ENCODE data around the gene TMEM87B.
"Not testable (repeated sequence)": the region's sequence is repeated elsewhere in the genome, so short reads cannot be mapped to it uniquely, and the experiment has no call there.

Gene TMEM87B

GRCh38 chr2:112065966-112066365 is 10.9 kb downstream of the TMEM87B start:
- peak; percentile 62 to 64 for DNase-seq (ENCODE audit: low read depth in 2 of 2)

- DNase-seq (ENCODE audit: low read depth in 2 of 2) = not testable (repeated sequence)
Observed at GRCh38 chr2:112069794-112070193, 14.7 kb downstream of the TMEM87B start.

GRCh38 chr2:112073875-112074274 is 18.8 kb downstream of the TMEM87B start:
- no peak for DNase-seq (ENCODE audit: low read depth in 2 of 2)

- DNase-seq (ENCODE audit: low read depth in 2 of 2) = no peak
Observed at GRCh38 chr2:112074506-112074905, 19.4 kb downstream of the TMEM87B start.

GRCh38 chr2:112075490-112076260 is 20.6 kb downstream of the TMEM87B start:
- no peak for DNase-seq (ENCODE audit: low read depth in 2 of 2)

- no peak for DNase-seq (ENCODE audit: low read depth in 2 of 2)
Observed at GRCh38 chr2:112077814-112078213, 22.7 kb downstream of the TMEM87B start.

GRCh38 chr2:112081262-112081661 is 26.2 kb downstream of the TMEM87B start:
- no peak for DNase-seq (ENCODE audit: low read depth in 2 of 2)

GRCh38 chr2:112084689-112085374 is 29.8 kb downstream of the TMEM87B start:
- no peak for DNase-seq (ENCODE audit: low read depth in 2 of 2)

- DNase-seq (ENCODE audit: low read depth in 2 of 2) = no peak
Observed at GRCh38 chr2:112085375-112085730, 30.3 kb downstream of the TMEM87B start.

- DNase-seq (ENCODE audit: low read depth in 2 of 2) = no peak
Observed at GRCh38 chr2:112085916-112086669, 31.0 kb downstream of the TMEM87B start.

GRCh38 chr2:112087346-112088020 is 32.4 kb downstream of the TMEM87B start:
- DNase-seq (ENCODE audit: low read depth in 2 of 2) = no peak

- no peak for DNase-seq (ENCODE audit: low read depth in 2 of 2)
Observed at GRCh38 chr2:112089375-112089774, 34.3 kb downstream of the TMEM87B start.

- peak; percentile 54 to 59 for DNase-seq (ENCODE audit: low read depth in 2 of 2)
Observed at GRCh38 chr2:112092286-112093041, 37.4 kb downstream of the TMEM87B start.

- no peak for DNase-seq (ENCODE audit: low read depth in 2 of 2)
Observed at GRCh38 chr2:112093216-112093615, 38.1 kb downstream of the TMEM87B start.

- no peak for DNase-seq (ENCODE audit: low read depth in 2 of 2)
Observed at GRCh38 chr2:112095681-112096080, 40.6 kb downstream of the TMEM87B start.

GRCh38 chr2:112096098-112096497 is 41.0 kb downstream of the TMEM87B start:
- DNase-seq (ENCODE audit: low read depth in 2 of 2) = no peak

GRCh38 chr2:112108178-112108832 is 53.2 kb downstream of the TMEM87B start:
- DNase-seq (ENCODE audit: low read depth in 2 of 2) = no peak

GRCh38 chr2:112109278-112109677 is 54.2 kb downstream of the TMEM87B start:
- DNase-seq (ENCODE audit: low read depth in 2 of 2) = no peak

- DNase-seq (ENCODE audit: low read depth in 2 of 2) = no peak
Observed at GRCh38 chr2:112110966-112111365, 55.9 kb downstream of the TMEM87B start.

GRCh38 chr2:112113354-112113753 is 58.3 kb downstream of the TMEM87B start:
- not testable (repeated sequence) for DNase-seq (ENCODE audit: low read depth in 2 of 2)

- DNase-seq (ENCODE audit: low read depth in 2 of 2) = no peak
Observed at GRCh38 chr2:112118148-112118547, 63.1 kb downstream of the TMEM87B start.

All from fibroblast of skin of left biceps (primary cell).